Breast epithelium (tissue), 3 donors: ENCODE results near the gene PLEKHB2.

Experiments used
- CTCF ChIP-seq, 3 donors: fragments of 450-650 bp; IDR thresholded peaks; one replicate each; pipeline ENCODE4 v1.5.1; 2016 to 2017; ENCODE audit warnings: antibody characterized with exemption in 3 of 3, mild to moderate bottlenecking in 3 of 3, moderate library complexity in 3 of 3
- POLR2A ChIP-seq: fragments of 450-650 bp; IDR thresholded peaks from one replicate; pipeline ENCODE4 v1.6.1; 2016; ENCODE audit warnings: antibody characterized with exemption, mild to moderate bottlenecking, moderate library complexity

GRCh38 chr2:131146231-131146630 lies 41.1 kb downstream of the PLEKHB2 start:
- TF ChIP-seq CTCF (IDR thresholded peaks at IDR 0.05) (no peak), POLR2A (no peak)
